ENCODE results near the gene ABHD6. TPM values are rescaled to one million over a fixed set of nuclear protein-coding genes. Genes with fewer than 3 reads are reported as not detected.

ABHD6 gene
- total RNA-seq, 1 experiment from 2014 or later: 18.9 TPM

DNA sequence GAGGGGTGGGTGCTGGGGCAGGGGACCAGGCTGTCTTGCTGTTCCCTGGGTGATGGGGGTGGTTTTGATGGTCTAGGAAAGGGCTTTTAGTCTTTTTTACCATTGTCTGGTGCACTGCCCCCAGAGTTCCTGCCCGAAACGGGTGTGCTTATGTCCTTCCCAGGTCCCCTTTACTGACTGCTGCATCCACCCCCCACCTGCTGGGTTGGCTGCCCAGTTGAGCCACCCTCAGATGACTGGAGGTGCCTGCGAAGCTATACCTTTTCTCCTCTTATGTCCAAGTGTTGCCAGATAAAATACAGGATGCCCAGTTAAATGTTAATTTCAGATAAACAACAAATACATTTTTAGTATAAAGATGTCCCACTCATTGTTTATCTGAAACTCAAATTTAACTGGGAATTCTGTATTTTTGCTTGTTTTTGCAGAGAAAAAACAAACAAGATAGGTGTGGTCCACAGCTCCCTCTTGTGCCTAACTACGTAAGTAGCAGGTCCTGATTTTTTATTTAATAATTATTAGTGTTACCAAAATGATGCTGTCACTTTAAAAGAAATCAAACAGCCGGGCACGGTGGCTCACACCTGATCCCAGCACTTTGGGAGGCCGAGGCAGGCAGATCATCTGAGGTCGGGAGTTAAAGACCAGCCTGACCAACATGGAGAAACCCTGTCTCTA is 62.4 kb downstream of the ABHD6 start:
- no TSS peak for BruUV-seq (replicated peaks)
- Histone ChIP-seq H3K4me1 (ENCODE audit: control insufficient read depth, insufficient read depth, low read length) (no peaks in the 10 kb centered on the region), H3K9me3 (ENCODE audit: control insufficient read depth, insufficient read depth, low read depth, low read length) (peaks cover 5% of the 10 kb centered on the region; the same call in 1 of the 2 replicates), H3K4me3 (ENCODE audit: low read depth in 2 of 2, low read length in 2 of 2) (no peak overlapping the region), H3K36me3 (ENCODE audit: control insufficient read depth, insufficient read depth, low read length) (no peaks in the 10 kb centered on the region), H3K27ac (ENCODE audit: low read length) (no peak overlapping the region), H3K27me3 (ENCODE audit: control insufficient read depth, insufficient read depth, low read length) (no peaks in the 10 kb centered on the region)
- POLR2A ChIA-PET: interaction anchor here (0.8 kb wide), 1 partner anchor 73 kb away, joined by 3 read pairs; no protein-coding TSS in a partner anchor
- TF ChIP-seq, protein P1, sequence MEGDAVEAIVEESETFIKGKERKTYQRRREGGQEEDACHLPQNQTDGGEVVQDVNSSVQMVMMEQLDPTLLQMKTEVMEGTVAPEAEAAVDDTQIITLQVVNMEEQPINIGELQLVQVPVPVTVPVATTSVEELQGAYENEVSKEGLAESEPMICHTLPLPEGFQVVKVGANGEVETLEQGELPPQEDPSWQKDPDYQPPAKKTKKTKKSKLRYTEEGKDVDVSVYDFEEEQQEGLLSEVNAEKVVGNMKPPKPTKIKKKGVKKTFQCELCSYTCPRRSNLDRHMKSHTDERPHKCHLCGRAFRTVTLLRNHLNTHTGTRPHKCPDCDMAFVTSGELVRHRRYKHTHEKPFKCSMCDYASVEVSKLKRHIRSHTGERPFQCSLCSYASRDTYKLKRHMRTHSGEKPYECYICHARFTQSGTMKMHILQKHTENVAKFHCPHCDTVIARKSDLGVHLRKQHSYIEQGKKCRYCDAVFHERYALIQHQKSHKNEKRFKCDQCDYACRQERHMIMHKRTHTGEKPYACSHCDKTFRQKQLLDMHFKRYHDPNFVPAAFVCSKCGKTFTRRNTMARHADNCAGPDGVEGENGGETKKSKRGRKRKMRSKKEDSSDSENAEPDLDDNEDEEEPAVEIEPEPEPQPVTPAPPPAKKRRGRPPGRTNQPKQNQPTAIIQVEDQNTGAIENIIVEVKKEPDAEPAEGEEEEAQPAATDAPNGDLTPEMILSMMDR (IDR thresholded peaks at IDR 0.05): peak; percentile 74
- TF ChIP-seq, protein P2, sequence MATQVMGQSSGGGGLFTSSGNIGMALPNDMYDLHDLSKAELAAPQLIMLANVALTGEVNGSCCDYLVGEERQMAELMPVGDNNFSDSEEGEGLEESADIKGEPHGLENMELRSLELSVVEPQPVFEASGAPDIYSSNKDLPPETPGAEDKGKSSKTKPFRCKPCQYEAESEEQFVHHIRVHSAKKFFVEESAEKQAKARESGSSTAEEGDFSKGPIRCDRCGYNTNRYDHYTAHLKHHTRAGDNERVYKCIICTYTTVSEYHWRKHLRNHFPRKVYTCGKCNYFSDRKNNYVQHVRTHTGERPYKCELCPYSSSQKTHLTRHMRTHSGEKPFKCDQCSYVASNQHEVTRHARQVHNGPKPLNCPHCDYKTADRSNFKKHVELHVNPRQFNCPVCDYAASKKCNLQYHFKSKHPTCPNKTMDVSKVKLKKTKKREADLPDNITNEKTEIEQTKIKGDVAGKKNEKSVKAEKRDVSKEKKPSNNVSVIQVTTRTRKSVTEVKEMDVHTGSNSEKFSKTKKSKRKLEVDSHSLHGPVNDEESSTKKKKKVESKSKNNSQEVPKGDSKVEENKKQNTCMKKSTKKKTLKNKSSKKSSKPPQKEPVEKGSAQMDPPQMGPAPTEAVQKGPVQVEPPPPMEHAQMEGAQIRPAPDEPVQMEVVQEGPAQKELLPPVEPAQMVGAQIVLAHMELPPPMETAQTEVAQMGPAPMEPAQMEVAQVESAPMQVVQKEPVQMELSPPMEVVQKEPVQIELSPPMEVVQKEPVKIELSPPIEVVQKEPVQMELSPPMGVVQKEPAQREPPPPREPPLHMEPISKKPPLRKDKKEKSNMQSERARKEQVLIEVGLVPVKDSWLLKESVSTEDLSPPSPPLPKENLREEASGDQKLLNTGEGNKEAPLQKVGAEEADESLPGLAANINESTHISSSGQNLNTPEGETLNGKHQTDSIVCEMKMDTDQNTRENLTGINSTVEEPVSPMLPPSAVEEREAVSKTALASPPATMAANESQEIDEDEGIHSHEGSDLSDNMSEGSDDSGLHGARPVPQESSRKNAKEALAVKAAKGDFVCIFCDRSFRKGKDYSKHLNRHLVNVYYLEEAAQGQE (IDR thresholded peaks at IDR 0.05; ENCODE audit: insufficient read depth in 1 of 2, low read depth in 2 of 2, low read length in 1 of 2): no peak
- peak; percentile 52; the same call in 1 of the 2 replicates for ATAC-seq
- no peak for DNase-seq (ENCODE audit: low read depth, low spot score)
- in situ Hi-C loops (cut with HindIII; ENCODE audit: low pct_unique_long_range_greater_than_20kb, low sequenced_read_pairs) (no loop called here), intact Hi-C loops (cut with micrococcal nuclease; ENCODE audit: unreplicated experiment) (loop anchor here (1.0 kb wide), 1 partner anchor 113 kb away; no protein-coding TSS in a partner anchor)
- CTCF ChIA-PET: interaction anchor here (0.7 to 2.5 kb wide), 4 partner anchors 82 to 329 kb away, joined by 5 to 33 read pairs (median 8); no protein-coding TSS in a partner anchor

DNA sequence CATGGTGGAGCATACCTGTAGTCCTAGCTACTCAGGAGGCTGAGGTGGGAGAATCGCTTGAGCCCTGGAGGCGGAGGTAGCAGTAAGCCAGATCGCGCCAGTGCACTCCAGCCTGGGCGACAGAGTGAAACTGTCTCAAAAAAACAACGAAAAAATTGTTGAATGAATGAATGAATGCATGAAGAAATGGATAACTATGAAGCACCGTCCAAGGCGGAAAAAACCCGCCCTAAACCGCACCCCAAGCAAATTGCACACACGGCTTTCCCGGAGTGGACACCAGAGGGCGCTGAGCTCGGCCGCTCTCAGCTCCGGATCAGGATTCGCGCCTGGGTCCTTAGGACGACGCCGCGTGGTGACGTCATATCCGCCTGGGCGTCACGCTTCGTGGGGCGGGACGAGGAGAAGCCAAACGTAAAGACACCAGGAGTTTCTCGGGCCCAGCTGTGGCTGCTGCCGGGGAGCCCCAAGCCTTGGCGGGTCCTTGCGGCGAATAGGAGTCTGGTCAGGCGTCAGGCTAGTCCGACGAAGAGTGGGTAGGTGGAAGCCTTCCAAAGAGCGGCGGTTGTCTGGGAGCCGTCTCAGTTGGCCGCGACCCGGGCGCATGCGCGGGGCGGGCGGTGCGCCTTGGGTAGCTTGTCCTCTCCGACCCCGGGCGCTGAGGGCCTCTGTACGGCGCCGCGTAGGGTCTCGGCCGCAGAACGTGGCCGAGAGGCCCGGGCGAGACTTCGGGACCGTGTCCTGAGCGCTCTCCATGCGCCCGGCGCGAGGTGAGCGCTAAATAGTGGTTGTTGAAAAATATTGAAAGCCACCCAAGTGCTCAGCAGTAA is 68.5 kb downstream of the ABHD6 start, which contains the start of the genes HTD2 and RPP14:
Gene HTD2, plus strand, starts transcription at position 639 of the 830 bp plus-strand sequence. CDS start 11,094 bp downstream, outside the sequence.
Gene RPP14, plus strand, starts transcription at position 364 of the 830 bp plus-strand sequence. CDS start 4,085 bp downstream, outside the sequence.
- peak; percentile 92 for TF ChIP-seq POLR2AphosphoS5 (IDR thresholded peaks at IDR 0.05; ENCODE audit: low read depth, low read length)
- TF ChIP-seq TCF7L2 (IDR thresholded peaks at IDR 0.05; ENCODE audit: low read depth, low read length): no peak
- TF ChIP-seq SIN3A (IDR thresholded peaks at IDR 0.05; ENCODE audit: borderline replicate concordance, insufficient read depth, low read depth, low read length): no peak
- TF ChIP-seq, protein P2 (IDR thresholded peaks at IDR 0.05; ENCODE audit: insufficient read depth in 1 of 2, low read depth in 2 of 2, low read length in 1 of 2): no peak
- TF ChIP-seq, protein P1 (IDR thresholded peaks at IDR 0.05): peak; percentile 95
- ChIA-PET CTCF (interaction anchor here (0.6 to 2.1 kb wide), 5 partner anchors 75 to 419 kb away, joined by 3 to 13 read pairs (median 6); no protein-coding TSS in a partner anchor), POLR2A (interaction anchor here (0.6 kb wide), 1 partner anchor 29 kb away, joined by 3 read pairs; no protein-coding TSS in a partner anchor)
- Histone ChIP-seq H3K4me3 (ENCODE audit: low read depth in 2 of 2, low read length in 2 of 2) (peak within 1 kb of the TSS; percentile 97), H3K36me3 (ENCODE audit: control insufficient read depth, insufficient read depth, low read length) (peaks cover 8% of the 10 kb centered on the region; the same call in 1 of the 2 replicates), H3K9me3 (ENCODE audit: control insufficient read depth, insufficient read depth, low read depth, low read length) (peaks cover 5% of the 10 kb centered on the region; the same call in 1 of the 2 replicates), H3K4me1 (ENCODE audit: control insufficient read depth, insufficient read depth, low read length) (peaks cover 6% of the 10 kb centered on the region), H3K27ac (ENCODE audit: low read length) (peak within 1 kb of the TSS; percentile 96), H3K27me3 (ENCODE audit: control insufficient read depth, insufficient read depth, low read length) (no peaks in the 10 kb centered on the region)
- in situ Hi-C loops (cut with HindIII; ENCODE audit: low pct_unique_long_range_greater_than_20kb, low sequenced_read_pairs): no loop called here
- ATAC-seq (peak; percentile 95), DNase-seq (ENCODE audit: low read depth, low spot score) (peak; percentile 80)
- TSS peak; percentile 85 for BruUV-seq (replicated peaks)
- intact Hi-C loops (cut with micrococcal nuclease; ENCODE audit: unreplicated experiment): no loop called here

Measured in Panc1 (cell line).